Gastrocnemius medialis (tissue), 4 donors: ENCODE measurements around the gene PDE4D. TPM values are rescaled to one million over a fixed set of nuclear protein-coding genes. Genes with fewer than 3 reads are reported as not detected.

Experiments
- ATAC-seq, 2 donors: fragments of 150-250 bp; one replicate each; pipeline ENCODE4 v1.9.1; 2016
- DNase-seq, 2 donors: peaks; one replicate each; pipeline ENCODE4 v3.0.0-alpha.2; 2019
- H3K27ac ChIP-seq, 4 donors: fragments of 200-600 bp; sonication (generic); 1 replicate in 1 of 4; 2 replicates in 3 of 4; pipeline ENCODE4 v1.5.1; 2016 to 2018; ENCODE audit warnings: mild to moderate bottlenecking in 2 of 4, moderate library complexity in 1 of 4
- H3K27me3 ChIP-seq, 3 donors: fragments of 200-600 bp; sonication (generic) in 2 of 3; 1 replicate in 1 of 3; 2 replicates in 2 of 3; pipeline versions ENCODE4 v1.5.1 to v1.6.0; 2016 to 2019; ENCODE audit warnings: mild to moderate bottlenecking in 1 of 3, moderate library complexity in 1 of 3
- H3K36me3 ChIP-seq, 2 donors: fragments of 200-600 bp; sonication (generic) in 1 of 2; one replicate each; pipeline ENCODE4 v1.5.1; 2017 to 2018
- H3K4me1 ChIP-seq, 2 donors: fragments of 200-600 bp; sonication (generic) in 1 of 2; one replicate each; pipeline ENCODE4 v1.5.1; 2016 to 2017; ENCODE audit warnings: mild to moderate bottlenecking in 2 of 2
- H3K4me3 ChIP-seq, 4 donors: fragments of 200-600 bp; sonication (generic) in 3 of 4; 1 replicate in 1 of 4; 2 replicates in 3 of 4; pipeline ENCODE4 v1.5.1; 2016 to 2019; ENCODE audit warnings: mild to moderate bottlenecking in 2 of 4
- H3K9me3 ChIP-seq, 3 donors: fragments of 200-600 bp; sonication (generic) in 2 of 3; 1 replicate in 1 of 3; 2 replicates in 2 of 3; pipeline ENCODE4 v1.5.1; 2016 to 2019
- POLR2A ChIP-seq, 2 donors: fragments of 450-650 bp; IDR thresholded peaks; one replicate each; pipeline ENCODE4 v1.6.1; 2017; ENCODE audit warnings: antibody characterized with exemption in 2 of 2, mild to moderate bottlenecking in 2 of 2, moderate library complexity in 2 of 2
- in situ Hi-C, 4 donors: fragments of 200-750 bp; cut with MboI; loops; one replicate each; pipeline versions ENCODE4 v1.15.0 to v1.8.0; 2017; ENCODE audit warnings: low sequenced_read_pairs in 4 of 4
- intact Hi-C: fragments of 100-400 bp; cut with DNase I; formaldehyde crosslinking; loops from one replicate; pipeline ENCODE4 v1.15.1; 2023; ENCODE audit warnings: low total_unique reads
- total RNA-seq, 4 donors: library from RNA; depleted of rRNA; stranded (reverse); fragments of >200 nt; gene quantifications; one replicate each; pipeline versions ENCODE4 v1.1.0 to v1.2.3, GENCODE V29; 2016
- TF ChIP-seq, protein P1 (sequence below), 5 experiments: fragments of 450-650 bp in 3 of 5; fragments of 200-600 bp in 2 of 5; sonication (generic) in 2 of 5; IDR thresholded peaks in 4 of 5; conservative IDR thresholded peaks in 1 of 5; 1 replicate in 4 of 5; 2 replicates in 1 of 5; pipeline ENCODE4 v1.5.1; 2016 to 2019; ENCODE audit warnings: antibody characterized with exemption in 5 of 5, mild to moderate bottlenecking in 3 of 5, moderate library complexity in 3 of 5

PDE4D gene
- total RNA-seq, 4 donors from 2014 or later = 133 to 223 (median 185) TPM

GRCh38 chr5:59648949-59649921 is 244.3 kb downstream of the PDE4D start:
- no peak for ATAC-seq
- no peaks in the 10 kb centered on the region for H3K36me3 ChIP-seq
- TF ChIP-seq, protein P1, sequence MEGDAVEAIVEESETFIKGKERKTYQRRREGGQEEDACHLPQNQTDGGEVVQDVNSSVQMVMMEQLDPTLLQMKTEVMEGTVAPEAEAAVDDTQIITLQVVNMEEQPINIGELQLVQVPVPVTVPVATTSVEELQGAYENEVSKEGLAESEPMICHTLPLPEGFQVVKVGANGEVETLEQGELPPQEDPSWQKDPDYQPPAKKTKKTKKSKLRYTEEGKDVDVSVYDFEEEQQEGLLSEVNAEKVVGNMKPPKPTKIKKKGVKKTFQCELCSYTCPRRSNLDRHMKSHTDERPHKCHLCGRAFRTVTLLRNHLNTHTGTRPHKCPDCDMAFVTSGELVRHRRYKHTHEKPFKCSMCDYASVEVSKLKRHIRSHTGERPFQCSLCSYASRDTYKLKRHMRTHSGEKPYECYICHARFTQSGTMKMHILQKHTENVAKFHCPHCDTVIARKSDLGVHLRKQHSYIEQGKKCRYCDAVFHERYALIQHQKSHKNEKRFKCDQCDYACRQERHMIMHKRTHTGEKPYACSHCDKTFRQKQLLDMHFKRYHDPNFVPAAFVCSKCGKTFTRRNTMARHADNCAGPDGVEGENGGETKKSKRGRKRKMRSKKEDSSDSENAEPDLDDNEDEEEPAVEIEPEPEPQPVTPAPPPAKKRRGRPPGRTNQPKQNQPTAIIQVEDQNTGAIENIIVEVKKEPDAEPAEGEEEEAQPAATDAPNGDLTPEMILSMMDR (IDR thresholded peaks at IDR 0.05 in 4 of 5, conservative IDR thresholded peaks at IDR 0.05 in 1 of 5) = no peak
- TF ChIP-seq POLR2A (IDR thresholded peaks at IDR 0.05) = no peak
- intact Hi-C loops = no loop called here
- peaks cover 4 to 8% of the 10 kb centered on the region in 2 donors for H3K4me1 ChIP-seq
- H3K9me3 ChIP-seq = no peaks in the 10 kb centered on the region
- DNase-seq = no peak
- no peaks in the 10 kb centered on the region for H3K27me3 ChIP-seq
- no peak overlapping the region for H3K27ac ChIP-seq
- in situ Hi-C loops = no loop called here
- H3K4me3 ChIP-seq = no peak overlapping the region

GRCh38 chr5:59648038-59648831 is 245.3 kb downstream of the PDE4D start:
- Histone ChIP-seq H3K4me1 (peaks cover 1 to 10% of the 10 kb centered on the region in 2 donors), H3K36me3 (no peaks in the 10 kb centered on the region), H3K9me3 (no peaks in the 10 kb centered on the region), H3K27me3 (no peaks in the 10 kb centered on the region), H3K27ac (no peak overlapping the region), H3K4me3 (no peak overlapping the region)
- no peak for DNase-seq
- TF ChIP-seq, protein P1 (IDR thresholded peaks at IDR 0.05 in 4 of 5, conservative IDR thresholded peaks at IDR 0.05 in 1 of 5) = no peak
- TF ChIP-seq POLR2A (IDR thresholded peaks at IDR 0.05) = no peak
- no peak for ATAC-seq
- in situ Hi-C loops = no loop called here
- intact Hi-C loops = no loop called here

GRCh38 chr5:59645380-59645779 is 248.1 kb downstream of the PDE4D start:
- Histone ChIP-seq H3K36me3 (no peaks in the 10 kb centered on the region), H3K4me3 (no peak overlapping the region), H3K9me3 (no peaks in the 10 kb centered on the region), H3K4me1 (peaks cover 0 to 20% of the 10 kb centered on the region in 2 donors), H3K27me3 (no peaks in the 10 kb centered on the region), H3K27ac (no peak overlapping the region)
- TF ChIP-seq POLR2A (IDR thresholded peaks at IDR 0.05) = no peak
- TF ChIP-seq, protein P1 (IDR thresholded peaks at IDR 0.05 in 4 of 5, conservative IDR thresholded peaks at IDR 0.05 in 1 of 5) = no peak
- ATAC-seq (no peak), DNase-seq (no peak)
- in situ Hi-C loops (no loop called here), intact Hi-C loops (no loop called here)

GRCh38 chr5:59640411-59640810 is 253.1 kb downstream of the PDE4D start:
- DNase-seq = peak; percentile 77 to 86
- in situ Hi-C loops = no loop called here
- peak; percentile 99 to 100 for ATAC-seq

More at GRCh38 chr5:59640411-59640810, 253.1 kb downstream of the PDE4D start:
- Histone ChIP-seq H3K27ac (peak overlapping the region; percentile 50 to 79 (median 64)), H3K36me3 (no peaks in the 10 kb centered on the region), H3K4me3 (no peak overlapping the region), H3K27me3 (no peaks in the 10 kb centered on the region), H3K4me1 (peaks cover 0 to 23% of the 10 kb centered on the region in 2 donors), H3K9me3 (no peaks in the 10 kb centered on the region)
- peak in 1 of 2 donors; percentile 22 for TF ChIP-seq POLR2A (IDR thresholded peaks at IDR 0.05)
- TF ChIP-seq, protein P1 (IDR thresholded peaks at IDR 0.05 in 4 of 5, conservative IDR thresholded peaks at IDR 0.05 in 1 of 5) = no peak
- intact Hi-C loops = no loop called here
